DOHH2 (cell line): ENCODE measurements around the gene LSM11.

Experiments
- EZH2phosphoT487 ChIP-seq: fragments of 200-600 bp; sonication (generic); IDR thresholded peaks from 2 replicates; pipeline ENCODE4 v1.6.1; 2017; ENCODE audit warnings: borderline replicate concordance, mild to moderate bottlenecking, antibody characterized with exemption, low read length, moderate library complexity, mixed read lengths
- TF ChIP-seq, protein P1 (sequence below): fragments of 200-600 bp; sonication (generic); IDR thresholded peaks from one replicate; pipeline ENCODE4 v1.5.1; 2014; ENCODE audit warnings: antibody characterized with exemption, mild to moderate bottlenecking, low read depth, low read length; ENCODE audit not compliant: poor library complexity, severe bottlenecking

DNA sequence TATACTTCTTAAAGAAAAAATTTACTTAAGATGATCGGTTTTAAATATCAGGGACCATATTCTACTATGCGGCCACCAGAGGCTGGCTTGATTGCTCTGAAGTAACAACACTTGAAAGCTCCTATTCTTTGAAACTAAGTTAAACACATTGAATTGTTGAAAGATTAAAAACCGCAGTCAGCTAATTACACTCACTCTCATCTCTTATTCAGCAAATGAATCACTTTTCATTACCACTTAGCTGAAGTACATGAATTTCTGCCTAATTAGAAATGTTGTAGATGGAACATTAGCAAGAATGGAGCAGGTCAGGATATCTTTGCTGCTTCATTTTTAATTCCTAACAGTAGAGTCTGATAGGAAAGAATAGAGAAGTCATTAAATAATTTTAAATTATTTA lies 42.3 kb downstream of the LSM11 start:
- TF ChIP-seq, protein P1, sequence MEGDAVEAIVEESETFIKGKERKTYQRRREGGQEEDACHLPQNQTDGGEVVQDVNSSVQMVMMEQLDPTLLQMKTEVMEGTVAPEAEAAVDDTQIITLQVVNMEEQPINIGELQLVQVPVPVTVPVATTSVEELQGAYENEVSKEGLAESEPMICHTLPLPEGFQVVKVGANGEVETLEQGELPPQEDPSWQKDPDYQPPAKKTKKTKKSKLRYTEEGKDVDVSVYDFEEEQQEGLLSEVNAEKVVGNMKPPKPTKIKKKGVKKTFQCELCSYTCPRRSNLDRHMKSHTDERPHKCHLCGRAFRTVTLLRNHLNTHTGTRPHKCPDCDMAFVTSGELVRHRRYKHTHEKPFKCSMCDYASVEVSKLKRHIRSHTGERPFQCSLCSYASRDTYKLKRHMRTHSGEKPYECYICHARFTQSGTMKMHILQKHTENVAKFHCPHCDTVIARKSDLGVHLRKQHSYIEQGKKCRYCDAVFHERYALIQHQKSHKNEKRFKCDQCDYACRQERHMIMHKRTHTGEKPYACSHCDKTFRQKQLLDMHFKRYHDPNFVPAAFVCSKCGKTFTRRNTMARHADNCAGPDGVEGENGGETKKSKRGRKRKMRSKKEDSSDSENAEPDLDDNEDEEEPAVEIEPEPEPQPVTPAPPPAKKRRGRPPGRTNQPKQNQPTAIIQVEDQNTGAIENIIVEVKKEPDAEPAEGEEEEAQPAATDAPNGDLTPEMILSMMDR, result no peak
- TF ChIP-seq EZH2phosphoT487, result no peak
